GM12878 (cell line): Measurements from ENCODE around the gene PCCA. TPM values are rescaled to one million over a fixed set of nuclear protein-coding genes. Genes with fewer than 3 reads are reported as not detected.

ENCODE experiments used
- ATAC-seq: fragments of 200-7000 bp; cut with Tn5 transposase; 3 replicates; pipeline ENCODE4 v1.9.1; 2020; ENCODE audit warnings: mild to moderate bottlenecking, moderate library complexity
- BruUV-seq: library from RNA; stranded (reverse); fragments of 400-500 nt; replicated peaks from 2 replicates; lab custom pipeline; 2021; lab: Mats Ljungman, UMichigan
- CTCF ChIA-PET: fragments of 300-600 bp; sonication (Branson Sonifier 250); formaldehyde crosslinking; extraction: SDS; loops from one replicate; lab custom pipeline; 2021; ENCODE audit warnings: inconsistent platforms; lab: Yijun Ruan, JAX
- POLR2A ChIA-PET: fragments of 350-600 bp; formaldehyde crosslinking; extraction: SDS; loops from one replicate; lab custom pipeline; 2021; ENCODE audit warnings: inconsistent platforms; lab: Charles Lee
- RAD21 ChIA-PET: fragments of 300-600 bp; sonication (Branson Sonifier 250); formaldehyde crosslinking; loops from one replicate; lab custom pipeline; 2023; ENCODE audit warnings: antibody characterized with exemption; ENCODE audit not compliant: unreplicated experiment; lab: Charles Lee
- SMC1A ChIA-PET: fragments of 300-600 bp; sonication (Branson Sonifier 250); formaldehyde crosslinking; loops from one replicate; lab custom pipeline; 2023; ENCODE audit not compliant: unreplicated experiment, uncharacterized antibody; lab: Charles Lee
- DNase-seq: peaks from one replicate; pipeline ENCODE4 v3.0.0-alpha.2; 2011; ENCODE audit warnings: low read depth, low spot score
- FAIRE-seq: peaks from 3 replicates; lab custom pipeline; 2011; peaks lifted over from hg19 to GRCh38; lab: Jason Lieb, UNC
- H2AFZ ChIP-seq: 2 replicates; pipeline ENCODE4 v1.6.0; 2011; ENCODE audit warnings: low read depth, low read length, control low read depth; ENCODE audit not compliant: control insufficient read depth
- H3K27ac ChIP-seq: 2 replicates; pipeline ENCODE4 v1.5.1; 2011; ENCODE audit warnings: control low read depth; ENCODE audit not compliant: control insufficient read depth, insufficient read depth
- H3K27me3 ChIP-seq, 2 experiments: replicated peaks in 1 of 2; 2 replicates each; pipeline versions ENCODE4 v1.6.0 to v1.6.1; 2011; ENCODE audit warnings: low read length in 1 of 2; ENCODE audit not compliant: control insufficient read depth in 2 of 2, insufficient read depth in 2 of 2
- H3K36me3 ChIP-seq, 2 experiments: 2 replicates each; pipeline ENCODE4 v1.5.1; 2011; ENCODE audit warnings: low read length in 1 of 2; ENCODE audit not compliant: control insufficient read depth in 2 of 2, insufficient read depth in 2 of 2
- H3K4me1 ChIP-seq: 2 replicates; pipeline ENCODE4 v1.6.1; 2011; ENCODE audit warnings: mild to moderate bottlenecking, low read length, moderate library complexity, mixed read lengths; ENCODE audit not compliant: control insufficient read depth, insufficient read depth
- H3K4me2 ChIP-seq: 2 replicates; pipeline ENCODE4 v1.6.0; 2011; ENCODE audit warnings: control low read depth; ENCODE audit not compliant: control insufficient read depth, insufficient read depth
- H3K4me3 ChIP-seq: fragments of 200-600 bp; sonication (generic); 2 replicates; pipeline ENCODE4 v1.5.1; 2016
- H3K79me2 ChIP-seq: 2 replicates; pipeline ENCODE4 v1.6.0; 2011; ENCODE audit warnings: low read length; ENCODE audit not compliant: control insufficient read depth, insufficient read depth
- H3K9ac ChIP-seq: 2 replicates; pipeline ENCODE4 v1.8.0; 2011; ENCODE audit warnings: low read length, control low read depth, mixed read lengths; ENCODE audit not compliant: control insufficient read depth, insufficient read depth
- H3K9me3 ChIP-seq: replicated peaks from 3 replicates; pipeline ENCODE4 v1.5.1; 2011; ENCODE audit warnings: mild to moderate bottlenecking, low read length; ENCODE audit not compliant: control insufficient read depth, insufficient read depth
- H4K20me1 ChIP-seq: 2 replicates; pipeline ENCODE4 v1.6.0; 2011; ENCODE audit not compliant: control insufficient read depth, insufficient read depth
- EP300 ChIP-seq, 2 experiments: fragments of 150-350 bp in 1 of 2; IDR thresholded peaks; 2 replicates each; pipeline ENCODE4 v1.6.1; 2011 to 2012; ENCODE audit warnings: low read depth in 2 of 2, low read length in 2 of 2, borderline replicate concordance in 1 of 2, improper control_type of control experiment in 1 of 2, inconsistent platforms in 1 of 2; ENCODE audit not compliant: control insufficient read depth in 1 of 2
- IRF5 ChIP-seq: fragments of 450-650 bp; IDR thresholded peaks from 2 replicates; pipeline ENCODE4 v1.6.1; 2017; ENCODE audit warnings: borderline replicate concordance
- KAT2A ChIP-seq: conservative IDR thresholded peaks from 2 replicates; pipeline ENCODE4 v1.6.1; 2011; ENCODE audit warnings: low read depth, low read length; ENCODE audit not compliant: control insufficient read depth
- POLR2AphosphoS5 ChIP-seq: IDR thresholded peaks from 2 replicates; pipeline ENCODE4 v1.6.1; 2011; ENCODE audit warnings: mild to moderate bottlenecking, low read length, inconsistent platforms
- ZNF217 ChIP-seq: fragments of 450-650 bp; IDR thresholded peaks from 2 replicates; pipeline ENCODE4 v1.6.1; 2017; ENCODE audit warnings: antibody characterized with exemption, mild to moderate bottlenecking
- WGBS: methylation state at CpG from one replicate; pipeline ENCODE4 v1.1.6; 2016; ENCODE audit warnings: low lambda C conversion rate; ENCODE audit not compliant: insufficient replicate concordance, insufficient coverage; ENCODE audit errors: missing lambda C conversion rate; 5-methylcytosine and 5-hydroxymethylcytosine counted together
- in situ Hi-C: fragments of 300-500 bp; cut with MboI; formaldehyde crosslinking; loops from 9 replicates; pipeline ENCODE4 v1.14.3; 2018; ENCODE audit warnings: mixed read lengths
- intact Hi-C: fragments of 100-400 bp; cut with micrococcal nuclease; formaldehyde crosslinking; loops from one replicate; pipeline ENCODE4 v1.14.2; 2022; ENCODE audit not compliant: unreplicated experiment
- polyA plus RNA-seq, 11 experiments: library from polyadenylated mRNA; depleted of rRNA in 4 of 11; unstranded in 6 of 11; stranded (reverse) in 5 of 11; fragments of >200 nt; fragmentation: Nextera tagmentation in 4 of 11; fragmentation: Illumina TruSeq in 1 of 11; extraction: Ambion mirVana in 4 of 11; extraction: Trizol in 1 of 11; gene quantifications; 1 replicate in 1 of 11; 2 replicates in 10 of 11; pipeline versions ENCODE4 v1.2.1 to v1.2.3, GENCODE V29; 2011 to 2016; ENCODE audit warnings: inconsistent platforms in 2 of 11, missing spikeins in 2 of 11, low read depth in 1 of 11
- total RNA-seq, 4 experiments: library from RNA; depleted of rRNA in 3 of 4; stranded (reverse); fragments of >200 nt in 3 of 4; fragmentation: Illumina TruSeq in 1 of 4; extraction: Trizol in 1 of 4; gene quantifications; 2 replicates each; pipeline versions ENCODE4 v1.2.1 to v1.2.3, GENCODE V29; 2013 to 2021
- TF ChIP-seq, protein P1 (sequence below): fragments of 150-350 bp; IDR thresholded peaks from 2 replicates; pipeline ENCODE4 v1.6.1; 2016; ENCODE audit warnings: low read depth, low read length
- TF ChIP-seq, protein P2 (sequence below): IDR thresholded peaks from 2 replicates; pipeline ENCODE4 v1.6.1; 2011; ENCODE audit warnings: borderline replicate concordance, low read depth, mild to moderate bottlenecking, moderate library complexity, mixed read lengths, low read length; ENCODE audit not compliant: insufficient read depth; ENCODE audit errors: extremely low read length

PCCA gene
- total and polyA plus RNA-seq, 10 of the 15 experiments (the other 5 are each of a cell fraction or from before 2014, with no cell fraction given), result 5.9 to 18.2 (median 12.4) TPM

DNA sequence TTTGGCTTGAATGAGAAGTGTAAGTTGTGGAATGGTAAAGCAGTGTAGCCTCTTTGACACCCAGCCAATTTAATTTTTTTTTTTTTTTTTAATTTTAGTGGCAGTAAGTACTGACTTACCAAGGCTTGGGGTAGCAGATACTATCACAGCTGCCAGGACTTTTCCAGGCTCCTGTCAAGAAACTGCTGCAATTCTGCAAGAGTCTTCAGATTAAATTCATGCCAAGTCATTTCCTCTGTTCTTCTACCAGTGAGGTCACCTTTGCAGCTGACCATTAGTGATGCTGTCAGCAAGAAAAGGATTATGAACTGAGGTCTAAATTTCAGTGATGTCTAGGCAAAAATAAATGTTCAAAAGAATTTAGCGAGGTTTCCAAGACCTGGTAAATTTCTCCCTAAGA, 408.5 kb downstream of the PCCA start:
- H3K9me3 ChIP-seq, result no peaks in the 10 kb centered on the region
- ATAC-seq, result no peak
- SMC1A ChIA-PET, result interaction anchor here (0.6 kb wide), 1 partner anchor 354 kb away, joined by 4 read pairs; no protein-coding TSS in a partner anchor
- no peak overlapping the region for H3K27ac ChIP-seq
- in situ Hi-C loops, result no loop called here
- 100% methylated on average over 1 of the region's 1 CpG for WGBS
- no peaks in the 10 kb centered on the region for H4K20me1 ChIP-seq
- TF ChIP-seq IRF5 (no peak), ZNF217 (no peak)
- TF ChIP-seq, all 136 proteins: peak for 0
- Histone ChIP-seq H3K36me3 (no peaks in the 10 kb centered on the region), H3K4me3 (no peak overlapping the region), H3K4me2 (no peak overlapping the region), H3K79me2 (no peaks in the 10 kb centered on the region), H3K9ac (no peak overlapping the region), H2AFZ (no peak overlapping the region), H3K27me3 (no peaks in the 10 kb centered on the region), H3K4me1 (no peaks in the 10 kb centered on the region)
- ChIA-PET CTCF (interaction anchor here (0.6 kb wide), 1 partner anchor 23 kb away, joined by 3 read pairs; no protein-coding TSS in a partner anchor), POLR2A (no interaction called here), RAD21 (no interaction called here)
- FAIRE-seq (no peak), DNase-seq (no peak)
- BruUV-seq, result no TSS peak
- intact Hi-C loops, result no loop called here

GRCh38 chr13:100502446-100502845, 413.6 kb downstream of the PCCA start:
- no TSS peak for BruUV-seq
- Histone ChIP-seq H3K9me3 (no peaks in the 10 kb centered on the region), H3K4me3 (no peak overlapping the region), H2AFZ (no peak overlapping the region), H3K36me3 (no peaks in the 10 kb centered on the region), H3K4me1 (peaks cover 11% of the 10 kb centered on the region), H3K79me2 (no peaks in the 10 kb centered on the region), H3K9ac (no peak overlapping the region), H3K27me3 (no peaks in the 10 kb centered on the region), H3K4me2 (no peak overlapping the region), H3K27ac (no peak overlapping the region), H4K20me1 (no peaks in the 10 kb centered on the region)
- RAD21 ChIA-PET, result interaction anchor here (0.5 kb wide), 1 partner anchor 404 kb away, joined by 3 read pairs; no protein-coding TSS in a partner anchor
- SMC1A ChIA-PET, result interaction anchor here (1.4 kb wide), 1 partner anchor 11 kb away, joined by 3 read pairs; no protein-coding TSS in a partner anchor
- POLR2A ChIA-PET, result no interaction called here
- no peak for FAIRE-seq
- CTCF ChIA-PET, result interaction anchor here (1.1 to 1.2 kb wide), 2 partner anchors 11 to 12 kb away, joined by 3 to 6 read pairs; no protein-coding TSS in a partner anchor
- ATAC-seq, result no peak
- in situ Hi-C loops (no loop called here), intact Hi-C loops (no loop called here)
- 50% methylated on average over 2 of the region's 2 CpGs for WGBS
- no peak for DNase-seq
- no peak for TF ChIP-seq EP300 (IDR thresholded peaks at IDR 0.05; ENCODE audit: borderline replicate concordance in 1 of 2, control insufficient read depth in 1 of 2, low read depth in 2 of 2, low read length in 2 of 2)
- no peak for TF ChIP-seq KAT2A
- TF ChIP-seq, protein P1, sequence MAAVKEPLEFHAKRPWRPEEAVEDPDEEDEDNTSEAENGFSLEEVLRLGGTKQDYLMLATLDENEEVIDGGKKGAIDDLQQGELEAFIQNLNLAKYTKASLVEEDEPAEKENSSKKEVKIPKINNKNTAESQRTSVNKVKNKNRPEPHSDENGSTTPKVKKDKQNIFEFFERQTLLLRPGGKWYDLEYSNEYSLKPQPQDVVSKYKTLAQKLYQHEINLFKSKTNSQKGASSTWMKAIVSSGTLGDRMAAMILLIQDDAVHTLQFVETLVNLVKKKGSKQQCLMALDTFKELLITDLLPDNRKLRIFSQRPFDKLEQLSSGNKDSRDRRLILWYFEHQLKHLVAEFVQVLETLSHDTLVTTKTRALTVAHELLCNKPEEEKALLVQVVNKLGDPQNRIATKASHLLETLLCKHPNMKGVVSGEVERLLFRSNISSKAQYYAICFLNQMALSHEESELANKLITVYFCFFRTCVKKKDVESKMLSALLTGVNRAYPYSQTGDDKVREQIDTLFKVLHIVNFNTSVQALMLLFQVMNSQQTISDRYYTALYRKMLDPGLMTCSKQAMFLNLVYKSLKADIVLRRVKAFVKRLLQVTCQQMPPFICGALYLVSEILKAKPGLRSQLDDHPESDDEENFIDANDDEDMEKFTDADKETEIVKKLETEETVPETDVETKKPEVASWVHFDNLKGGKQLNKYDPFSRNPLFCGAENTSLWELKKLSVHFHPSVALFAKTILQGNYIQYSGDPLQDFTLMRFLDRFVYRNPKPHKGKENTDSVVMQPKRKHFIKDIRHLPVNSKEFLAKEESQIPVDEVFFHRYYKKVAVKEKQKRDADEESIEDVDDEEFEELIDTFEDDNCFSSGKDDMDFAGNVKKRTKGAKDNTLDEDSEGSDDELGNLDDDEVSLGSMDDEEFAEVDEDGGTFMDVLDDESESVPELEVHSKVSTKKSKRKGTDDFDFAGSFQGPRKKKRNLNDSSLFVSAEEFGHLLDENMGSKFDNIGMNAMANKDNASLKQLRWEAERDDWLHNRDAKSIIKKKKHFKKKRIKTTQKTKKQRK, result no peak
- TF ChIP-seq, protein P2, sequence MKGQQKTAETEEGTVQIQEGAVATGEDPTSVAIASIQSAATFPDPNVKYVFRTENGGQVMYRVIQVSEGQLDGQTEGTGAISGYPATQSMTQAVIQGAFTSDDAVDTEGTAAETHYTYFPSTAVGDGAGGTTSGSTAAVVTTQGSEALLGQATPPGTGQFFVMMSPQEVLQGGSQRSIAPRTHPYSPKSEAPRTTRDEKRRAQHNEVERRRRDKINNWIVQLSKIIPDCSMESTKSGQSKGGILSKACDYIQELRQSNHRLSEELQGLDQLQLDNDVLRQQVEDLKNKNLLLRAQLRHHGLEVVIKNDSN, result no peak
- TF ChIP-seq POLR2AphosphoS5, result no peak
